NCI-H526 treated with DMSO at 0.1 percent for 48 hours (cell line): Measurements from ENCODE around the gene HSD17B11.
A peak's percentile ranks its signal among the peaks of the same experiment; 100 is the strongest.
"Not testable (repeated sequence)": the region's sequence is repeated elsewhere in the genome, so short reads cannot be mapped to it uniquely, and the experiment has no call there.

Experiments used
- DNase-seq: peaks from one replicate; lab custom pipeline; 2025; lab: John Stamatoyannopoulos, UW

The HSD17B11 gene

DNA sequence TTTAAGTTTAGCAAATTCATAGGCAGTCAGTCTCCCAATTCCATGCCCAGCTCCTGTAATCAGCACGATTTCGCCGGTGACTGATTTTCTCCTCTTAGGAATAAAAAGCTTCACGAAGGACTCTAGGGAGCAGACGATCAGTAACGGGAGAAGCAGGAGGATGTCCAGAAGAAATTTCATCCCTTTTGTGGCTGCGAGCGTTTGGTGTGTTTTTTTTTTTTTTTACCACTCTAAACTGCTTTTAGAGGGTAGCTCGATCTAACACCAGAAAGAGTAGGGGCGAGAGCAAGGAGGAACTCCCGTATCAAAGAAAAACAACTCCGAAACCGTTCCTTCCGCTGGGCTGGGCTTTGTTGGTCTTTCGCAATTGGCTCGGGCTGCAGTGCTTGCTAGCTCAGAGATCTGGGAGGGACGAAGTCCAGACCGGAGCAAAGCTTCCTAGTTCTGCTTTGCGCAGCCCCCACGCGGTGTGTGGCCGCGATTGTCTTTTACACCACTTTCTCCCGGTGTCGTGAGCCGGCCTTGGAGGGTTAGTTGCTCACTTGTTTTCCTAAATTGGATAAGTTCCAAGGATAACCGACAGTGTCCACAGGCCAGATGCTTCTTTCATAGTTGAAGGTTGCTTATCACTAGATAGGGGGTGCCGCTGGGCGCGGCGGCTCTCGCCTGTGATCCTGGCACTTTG, at the start of gene HSD17B11:
HSD17B11 (minus strand) TSS at position 298 of the 685 bp plus-strand sequence; CDS start at position 180, 118 bp downstream.
- peak; percentile 72 for DNase-seq

DNA sequence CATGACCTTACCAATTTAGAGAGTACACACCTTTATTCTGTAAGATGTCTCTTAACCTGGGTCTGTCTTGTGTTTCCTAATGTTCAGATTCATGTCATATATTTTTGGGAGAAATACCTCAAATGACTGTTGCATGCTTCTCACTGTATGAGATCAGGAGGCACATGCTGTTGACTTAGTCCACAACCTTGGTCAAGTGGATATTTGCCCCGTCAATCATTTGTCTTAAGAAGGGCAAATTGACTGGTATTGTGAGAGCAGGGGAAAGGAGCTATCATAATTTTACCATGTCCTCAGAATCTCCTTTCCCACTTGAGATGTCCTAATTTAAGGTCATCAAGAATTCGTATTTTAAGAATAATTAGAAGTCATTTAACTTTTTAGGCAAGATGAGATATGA, 42.4 kb upstream of the HSD17B11 start:
- no peak for DNase-seq

DNA sequence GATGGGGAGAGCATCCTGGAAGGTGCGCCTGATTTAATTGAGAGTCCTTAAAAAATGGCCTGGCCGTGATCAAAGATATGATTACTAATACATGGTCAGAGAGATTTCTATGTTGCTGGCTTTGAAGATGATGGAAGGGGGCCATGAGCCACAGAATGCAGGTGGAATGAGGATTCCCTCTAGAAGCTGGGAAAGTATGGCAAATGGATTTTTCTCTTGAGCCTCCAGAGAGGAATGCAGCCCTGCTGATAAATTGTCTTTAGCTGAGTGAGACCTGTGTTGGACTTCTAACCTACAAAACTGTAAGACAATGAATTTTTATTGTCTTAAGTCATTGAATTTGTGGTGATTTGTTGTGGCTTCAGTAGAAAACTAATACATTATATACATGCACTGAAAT, 39.0 kb upstream of the HSD17B11 start:
- DNase-seq = no peak

- no peak for DNase-seq
Measured at GRCh38 chr4:87428979-87429378, 38.0 kb upstream of the HSD17B11 start.

DNA sequence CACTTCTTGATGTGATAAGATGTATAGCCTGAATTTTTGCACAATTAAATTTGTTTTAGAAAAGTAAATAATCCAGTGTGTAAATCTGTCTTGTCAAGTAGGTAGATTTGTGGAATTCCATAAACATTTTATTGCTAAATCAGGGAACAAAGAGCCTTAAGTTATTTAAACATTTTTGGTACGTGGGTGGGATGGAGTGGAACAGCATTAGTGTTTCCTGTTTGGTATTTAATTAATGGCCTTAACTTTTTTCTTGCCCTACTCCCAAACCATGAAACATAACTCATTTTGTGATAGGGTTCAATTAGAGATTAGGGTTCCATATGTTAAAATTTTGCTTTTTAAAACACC, 36.5 kb upstream of the HSD17B11 start:
- no peak for DNase-seq

DNA sequence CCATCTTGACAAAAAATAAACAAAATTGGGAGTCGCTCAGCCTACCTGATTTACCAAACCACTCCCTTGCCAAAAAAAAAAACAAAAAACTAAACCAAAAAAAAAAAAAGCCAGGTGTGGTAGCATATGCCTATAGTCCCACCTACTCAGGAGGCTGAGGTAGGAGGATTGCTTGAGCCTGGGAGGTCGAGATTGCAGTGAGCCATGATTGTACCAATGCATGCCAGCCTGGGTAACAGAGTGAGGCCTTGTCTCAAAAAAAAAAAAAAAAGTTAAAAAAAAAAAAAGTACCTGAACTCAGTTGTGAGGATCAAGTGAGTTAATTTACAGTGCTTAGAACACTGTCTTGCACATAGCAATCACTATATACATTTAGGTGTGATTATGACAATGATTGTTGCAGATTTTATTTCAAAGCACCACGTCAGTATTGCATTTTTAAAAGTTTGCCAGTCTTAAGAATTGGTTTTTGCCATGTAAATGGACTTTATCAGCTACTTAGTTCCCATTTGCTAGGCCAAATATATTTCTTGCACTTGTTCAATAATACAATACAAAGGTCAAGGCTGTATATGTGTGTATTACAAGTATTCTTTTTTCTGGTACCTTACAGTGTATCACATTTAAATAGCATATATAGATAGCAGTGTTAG, 36.0 kb upstream of the HSD17B11 start:
- no peak for DNase-seq

GRCh38 chr4:87425711-87426110, 34.7 kb upstream of the HSD17B11 start:
- DNase-seq = no peak

GRCh38 chr4:87424099-87424543, 33.1 kb upstream of the HSD17B11 start:
- not testable (repeated sequence) for DNase-seq

- peak; percentile 18 for DNase-seq
Measured at GRCh38 chr4:87423317-87424098, 32.5 kb upstream of the HSD17B11 start.

- peak; percentile 84 for DNase-seq
Measured at GRCh38 chr4:87422104-87423052, 31.4 kb upstream of the HSD17B11 start, which contains the start of gene NUDT9. Gene NUDT9, plus strand, starts transcription at chr4:87422573. Its CDS starts 333 bp downstream, at chr4:87422906.

DNA sequence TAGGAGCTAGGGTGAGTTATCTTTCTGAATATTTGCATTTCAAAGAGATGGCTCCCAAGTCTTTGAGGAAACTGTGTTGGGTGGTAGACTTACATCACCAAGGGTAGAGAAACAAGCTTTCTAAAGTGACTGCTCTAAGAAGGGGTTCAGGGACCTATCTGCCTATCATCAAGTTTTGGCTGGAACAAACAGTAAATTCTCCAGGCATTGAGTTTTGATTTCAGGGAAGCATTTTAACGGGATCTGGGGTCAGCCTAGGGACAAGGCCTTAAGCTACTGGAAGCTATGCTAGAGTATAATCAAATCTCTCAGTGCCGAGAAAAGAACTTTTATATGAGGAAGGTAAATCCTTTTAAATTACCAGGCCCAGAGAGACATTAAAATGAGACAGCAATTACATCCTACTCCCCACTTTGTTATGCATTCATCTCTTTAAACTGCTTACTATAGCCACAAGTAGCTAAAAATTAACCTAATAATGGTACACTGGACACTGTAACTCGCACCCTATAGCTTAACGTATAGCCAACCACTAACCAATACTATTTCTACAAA, 29.4 kb upstream of the HSD17B11 start:
- no peak for DNase-seq

GRCh38 chr4:87419578-87420249, 28.7 kb upstream of the HSD17B11 start:
- DNase-seq = no peak

DNA sequence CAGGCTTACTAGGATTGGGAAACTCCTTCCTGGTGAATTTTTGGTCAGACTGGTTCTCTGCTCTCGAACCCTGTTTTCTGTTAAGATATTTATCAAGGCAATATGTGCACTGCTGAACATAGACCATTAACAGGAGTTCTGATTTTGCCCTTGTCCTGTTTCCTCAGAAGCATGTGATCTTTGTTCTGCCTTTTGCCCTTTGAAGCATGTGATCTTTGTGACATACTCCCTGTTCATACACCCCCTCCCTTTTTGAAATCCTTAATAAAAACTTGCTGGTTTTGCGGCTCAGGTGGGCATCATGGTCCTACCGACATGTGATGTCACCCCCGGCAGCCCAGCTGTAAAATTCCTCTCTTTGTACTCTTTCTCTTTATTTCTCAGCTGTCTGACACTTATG, 27.4 kb upstream of the HSD17B11 start:
- DNase-seq = not testable (repeated sequence)

- no peak for DNase-seq
Measured at GRCh38 chr4:87416965-87417364, 26.0 kb upstream of the HSD17B11 start.

DNA sequence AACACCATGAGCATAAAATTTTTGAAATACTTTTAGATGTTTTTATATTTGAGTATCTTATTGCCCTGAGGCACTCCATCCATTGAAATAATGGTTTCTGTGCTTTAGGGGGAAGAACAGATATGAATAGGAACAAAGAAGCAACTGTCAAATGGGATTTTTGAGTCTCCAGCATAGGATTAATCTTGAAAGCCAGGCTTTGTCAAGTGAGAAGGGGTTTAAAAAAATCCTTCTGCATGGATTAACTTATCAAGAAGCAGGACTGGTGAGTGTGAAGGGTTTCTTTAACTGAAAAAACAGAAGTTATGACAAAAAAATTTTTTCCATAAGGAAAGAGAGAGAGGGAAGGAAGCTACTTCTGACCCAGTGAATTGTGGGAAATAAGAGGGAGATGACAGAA, 23.8 kb upstream of the HSD17B11 start:
- no peak for DNase-seq

DNA sequence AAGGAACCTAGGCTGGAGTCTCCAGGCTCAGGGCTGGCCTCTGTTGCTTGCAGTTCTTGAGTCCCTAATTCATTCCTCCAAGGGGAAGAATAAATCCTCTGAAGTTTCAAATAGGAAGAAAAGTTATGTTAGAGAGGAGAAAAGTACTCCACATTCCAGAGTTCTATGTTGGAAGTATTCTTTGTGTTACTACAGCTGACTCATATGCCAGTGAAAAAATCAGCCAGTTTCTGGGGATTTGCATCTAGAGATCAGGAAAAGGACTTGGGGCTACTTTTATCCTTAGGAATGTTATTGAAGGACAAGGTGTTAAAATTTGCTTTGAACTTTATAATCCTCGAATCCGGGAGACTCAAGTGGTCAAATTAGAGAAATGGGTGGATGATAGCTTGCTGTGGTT, 19.7 kb upstream of the HSD17B11 start:
- DNase-seq = no peak

DNA sequence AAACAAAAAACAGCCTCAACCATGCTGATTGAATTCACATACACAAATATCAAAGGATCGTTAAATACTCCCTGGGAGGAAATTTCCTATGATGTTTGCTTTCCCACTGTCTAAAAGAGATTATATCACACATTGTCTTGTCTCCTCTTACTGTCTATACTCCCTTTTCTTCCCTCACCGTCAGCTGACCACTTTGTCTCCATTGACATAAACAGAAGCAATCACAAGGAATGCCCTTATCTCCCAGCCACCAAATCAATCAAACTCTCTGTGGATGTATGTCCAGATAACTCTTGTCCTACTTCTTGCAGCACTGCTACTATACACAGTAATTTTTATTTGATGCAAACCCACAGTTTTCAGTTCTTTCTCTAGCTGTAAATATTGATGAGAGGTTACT, 19.2 kb upstream of the HSD17B11 start:
- no peak for DNase-seq

DNA sequence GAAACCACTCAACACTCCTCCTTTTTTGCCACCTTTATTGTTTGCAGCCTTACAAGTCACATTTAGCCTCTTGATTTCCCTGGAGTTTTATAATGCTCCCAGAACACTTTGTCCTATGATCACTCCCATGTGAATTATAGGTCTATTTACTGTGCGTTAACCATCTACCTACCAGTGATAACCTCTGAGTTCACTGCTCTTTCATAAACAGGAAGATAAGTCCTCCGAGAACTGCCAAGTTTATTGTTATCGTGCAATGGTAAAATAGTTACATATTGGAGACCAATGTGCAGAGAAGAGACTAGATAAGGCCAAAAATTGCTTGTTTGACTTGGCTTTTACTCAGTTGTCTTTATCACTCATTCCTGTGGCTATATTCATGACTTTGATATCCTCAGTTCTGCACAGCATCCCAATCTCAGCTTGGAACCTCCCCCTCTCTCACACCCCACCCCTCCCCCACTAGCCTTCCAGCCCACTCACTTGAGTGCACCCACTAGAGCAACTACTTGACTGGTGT, 18.5 kb upstream of the HSD17B11 start:
- DNase-seq = no peak

GRCh38 chr4:87406902-87407301, 15.9 kb upstream of the HSD17B11 start:
- DNase-seq = not testable (repeated sequence)

DNA sequence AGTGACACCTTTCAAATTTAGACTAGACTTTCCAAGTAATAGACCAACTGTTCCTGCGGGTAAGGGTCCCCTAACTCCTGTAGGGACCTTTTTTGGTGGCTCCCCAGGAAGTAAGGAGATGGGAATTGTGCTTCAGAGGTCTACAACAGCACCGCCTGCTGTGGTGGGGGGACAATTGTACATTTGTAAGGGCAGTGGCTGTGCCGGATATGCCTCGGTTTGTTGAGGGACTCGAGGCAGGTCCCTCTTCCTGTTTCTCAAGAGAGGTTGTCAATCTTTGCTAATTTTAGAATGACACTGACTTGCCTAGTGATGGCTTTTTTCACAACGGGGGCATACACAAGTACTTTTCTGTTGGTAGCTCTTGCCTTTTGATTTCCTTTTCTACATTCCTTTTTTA, 15.5 kb upstream of the HSD17B11 start:
- DNase-seq = no peak
